ENCODE results near the gene FGGY.

FGGY gene

DNA sequence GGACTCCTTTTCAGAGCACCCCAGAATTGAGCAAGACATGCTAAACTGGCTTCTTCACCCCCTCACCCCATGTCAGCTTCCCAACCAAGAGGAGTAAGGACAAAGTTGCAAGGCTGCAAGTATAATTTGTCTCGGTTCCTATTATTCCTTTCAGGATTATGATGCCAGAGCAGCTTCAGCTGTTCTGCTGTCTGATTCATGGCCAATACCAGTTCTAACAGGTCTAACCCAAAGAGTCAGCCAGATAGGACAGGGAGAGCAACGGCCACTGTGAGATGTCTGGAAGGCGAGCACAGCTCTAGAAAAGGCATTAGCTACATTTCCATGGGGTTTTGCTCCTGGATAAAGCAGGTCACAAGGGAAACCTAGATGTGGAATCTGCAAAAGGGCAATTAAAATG, 464.5 kb downstream of the FGGY start:
- POLR2A ChIA-PET = no interaction called here
- TF ChIP-seq, protein P1, sequence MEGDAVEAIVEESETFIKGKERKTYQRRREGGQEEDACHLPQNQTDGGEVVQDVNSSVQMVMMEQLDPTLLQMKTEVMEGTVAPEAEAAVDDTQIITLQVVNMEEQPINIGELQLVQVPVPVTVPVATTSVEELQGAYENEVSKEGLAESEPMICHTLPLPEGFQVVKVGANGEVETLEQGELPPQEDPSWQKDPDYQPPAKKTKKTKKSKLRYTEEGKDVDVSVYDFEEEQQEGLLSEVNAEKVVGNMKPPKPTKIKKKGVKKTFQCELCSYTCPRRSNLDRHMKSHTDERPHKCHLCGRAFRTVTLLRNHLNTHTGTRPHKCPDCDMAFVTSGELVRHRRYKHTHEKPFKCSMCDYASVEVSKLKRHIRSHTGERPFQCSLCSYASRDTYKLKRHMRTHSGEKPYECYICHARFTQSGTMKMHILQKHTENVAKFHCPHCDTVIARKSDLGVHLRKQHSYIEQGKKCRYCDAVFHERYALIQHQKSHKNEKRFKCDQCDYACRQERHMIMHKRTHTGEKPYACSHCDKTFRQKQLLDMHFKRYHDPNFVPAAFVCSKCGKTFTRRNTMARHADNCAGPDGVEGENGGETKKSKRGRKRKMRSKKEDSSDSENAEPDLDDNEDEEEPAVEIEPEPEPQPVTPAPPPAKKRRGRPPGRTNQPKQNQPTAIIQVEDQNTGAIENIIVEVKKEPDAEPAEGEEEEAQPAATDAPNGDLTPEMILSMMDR (IDR thresholded peaks at IDR 0.05; ENCODE audit: insufficient read depth, low read length, missing control alignments) = no peak
- CTCF ChIA-PET = interaction anchor here (0.6 to 4.3 kb wide), 8 partner anchors 9 to 980 kb away, joined by 3 to 50 read pairs (median 8); no protein-coding TSS in a partner anchor
- no peak for DNase-seq (ENCODE audit: low read depth, low spot score)
- no peak overlapping the region for H3K4me3 ChIP-seq (ENCODE audit: low read depth, low read length)

DNA sequence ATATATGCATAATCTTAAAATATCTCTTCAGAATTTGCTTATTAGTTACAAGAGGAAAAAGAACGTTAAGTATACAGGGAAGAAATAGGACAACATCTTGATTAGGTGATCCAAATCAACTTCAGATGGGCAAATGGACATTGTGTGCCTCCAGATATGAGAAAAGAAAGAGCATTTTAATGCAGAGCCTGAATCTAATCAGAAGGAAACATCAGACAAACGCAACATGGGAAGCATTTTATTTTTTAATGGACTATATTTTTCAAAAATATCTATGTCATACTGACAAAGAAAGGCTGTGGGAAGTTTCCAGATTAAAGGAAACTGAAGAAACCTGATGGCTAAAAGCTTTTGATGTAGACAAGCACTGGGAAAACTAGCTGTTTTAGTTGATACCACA, 466.5 kb downstream of the FGGY start:
- ChIA-PET CTCF (interaction anchor here (1.1 to 4.6 kb wide), 2 partner anchors 184 to 994 kb away, joined by 4 to 17 read pairs; no protein-coding TSS in a partner anchor), POLR2A (no interaction called here)
- no peak overlapping the region for H3K4me3 ChIP-seq (ENCODE audit: low read depth, low read length)
- DNase-seq (ENCODE audit: low read depth, low spot score) = no peak
- TF ChIP-seq, protein P1 (IDR thresholded peaks at IDR 0.05; ENCODE audit: insufficient read depth, low read length, missing control alignments) = no peak

GRCh38 chr1:59765011-59765730, 468.3 kb downstream of the FGGY start:
- ChIA-PET POLR2A (interaction anchor here (1.5 kb wide), 1 partner anchor 27 kb away, joined by 3 read pairs; no protein-coding TSS in a partner anchor), CTCF (interaction anchor here (0.7 to 4.6 kb wide), 6 partner anchors 8 to 1250 kb away, joined by 3 to 17 read pairs (median 4); no protein-coding TSS in a partner anchor)
- TF ChIP-seq, protein P1 (IDR thresholded peaks at IDR 0.05; ENCODE audit: insufficient read depth, low read length, missing control alignments) = no peak
- DNase-seq (ENCODE audit: low read depth, low spot score) = no peak
- no peak overlapping the region for H3K4me3 ChIP-seq (ENCODE audit: low read depth, low read length)

- ChIA-PET POLR2A (interaction anchor here (1.5 kb wide), 1 partner anchor 28 kb away, joined by 3 read pairs; no protein-coding TSS in a partner anchor), CTCF (interaction anchor here (0.6 to 4.6 kb wide), 9 partner anchors 9 to 1251 kb away, joined by 3 to 17 read pairs (median 3); no protein-coding TSS in a partner anchor)
- TF ChIP-seq, protein P1 (IDR thresholded peaks at IDR 0.05; ENCODE audit: insufficient read depth, low read length, missing control alignments) = no peak
- DNase-seq (ENCODE audit: low read depth, low spot score) = no peak
- H3K4me3 ChIP-seq (ENCODE audit: low read depth, low read length) = no peak overlapping the region
Measured at GRCh38 chr1:59766227-59766855, 469.4 kb downstream of the FGGY start.

GRCh38 chr1:59767119-59767518, 470.2 kb downstream of the FGGY start:
- CTCF ChIA-PET = interaction anchor here (0.9 to 6.6 kb wide), 4 partner anchors 8 to 1220 kb away, joined by 3 to 39 read pairs (median 12); no protein-coding TSS in a partner anchor
- TF ChIP-seq, protein P1 (IDR thresholded peaks at IDR 0.05; ENCODE audit: insufficient read depth, low read length, missing control alignments) = no peak
- POLR2A ChIA-PET = interaction anchor here (1.5 kb wide), 1 partner anchor 29 kb away, joined by 3 read pairs; no protein-coding TSS in a partner anchor
- no peak overlapping the region for H3K4me3 ChIP-seq (ENCODE audit: low read depth, low read length)
- no peak for DNase-seq (ENCODE audit: low read depth, low spot score)

Data from AG04449 (cell line).